G401.6 (cell line): ENCODE results near the gene ADAMTS17.

Experiments used
- FAIRE-seq: peaks from 2 replicates; lab custom pipeline; 2012; peaks lifted over from hg19 to GRCh38; lab: Jason Lieb, UNC

ADAMTS17 gene

DNA sequence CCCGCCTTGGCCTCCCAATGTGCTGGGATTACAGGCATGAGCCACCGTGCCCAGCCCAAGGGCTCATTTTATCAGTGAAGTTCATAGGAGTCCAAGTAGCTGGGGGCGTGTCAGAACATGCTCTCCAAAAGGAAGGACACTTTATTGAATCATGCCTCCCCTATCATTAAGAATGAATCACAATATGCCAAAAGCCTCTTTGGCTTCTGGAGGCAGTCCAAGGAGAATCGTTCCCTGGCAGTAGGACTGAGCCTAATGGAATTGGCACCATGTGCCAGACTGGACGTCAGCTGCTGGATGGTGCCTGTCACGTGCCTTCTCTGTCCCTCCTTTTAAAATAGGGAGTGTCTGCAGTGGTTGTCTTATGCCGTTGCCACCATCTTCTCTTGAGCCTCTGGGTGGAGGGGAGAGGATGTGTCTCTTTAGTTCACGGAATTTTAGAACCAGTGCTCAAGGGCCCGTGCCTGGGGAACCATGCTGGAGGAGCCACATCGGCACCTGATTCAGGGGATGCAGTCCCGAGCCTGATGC, 373.9 kb downstream of the ADAMTS17 start:
- FAIRE-seq = no peak

DNA sequence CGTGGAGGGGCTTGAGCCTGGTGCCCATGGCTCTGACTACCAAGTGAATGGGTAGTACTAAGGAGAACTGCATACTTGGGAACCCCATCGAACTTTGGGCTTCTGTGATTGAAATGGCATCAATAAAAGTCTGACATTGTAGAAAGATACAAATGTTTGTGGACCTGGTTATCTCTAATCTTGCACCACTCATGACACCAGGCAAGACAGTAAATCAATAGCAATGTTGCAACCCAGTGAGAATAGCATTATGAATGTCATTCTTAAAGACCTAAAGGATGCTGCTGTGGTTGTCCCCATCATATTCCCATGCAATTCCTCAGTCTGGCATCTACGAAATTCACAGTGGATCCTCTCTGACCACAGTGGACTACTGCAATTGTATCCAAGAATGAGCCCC, 375.0 kb downstream of the ADAMTS17 start:
- FAIRE-seq = no peak

DNA sequence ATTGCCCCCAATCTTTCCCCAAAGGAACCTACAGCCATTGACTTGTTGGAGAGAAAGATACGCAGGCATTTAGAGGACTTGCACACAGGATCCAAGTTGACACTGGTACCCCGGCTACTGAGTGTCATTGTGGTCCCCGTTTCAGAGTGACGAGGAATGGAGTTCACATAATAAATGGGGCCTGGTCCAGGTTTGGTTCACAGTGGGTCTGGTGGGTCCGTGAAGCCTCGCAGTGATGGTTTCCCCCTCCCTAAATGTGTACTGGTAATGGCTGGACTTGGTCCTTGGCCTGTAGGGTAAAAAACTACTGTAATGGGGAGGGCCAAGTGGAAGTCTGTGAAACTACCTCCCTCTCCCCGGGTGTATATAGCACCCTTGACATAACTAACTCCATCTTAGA, 376.4 kb downstream of the ADAMTS17 start:
- no peak for FAIRE-seq

DNA sequence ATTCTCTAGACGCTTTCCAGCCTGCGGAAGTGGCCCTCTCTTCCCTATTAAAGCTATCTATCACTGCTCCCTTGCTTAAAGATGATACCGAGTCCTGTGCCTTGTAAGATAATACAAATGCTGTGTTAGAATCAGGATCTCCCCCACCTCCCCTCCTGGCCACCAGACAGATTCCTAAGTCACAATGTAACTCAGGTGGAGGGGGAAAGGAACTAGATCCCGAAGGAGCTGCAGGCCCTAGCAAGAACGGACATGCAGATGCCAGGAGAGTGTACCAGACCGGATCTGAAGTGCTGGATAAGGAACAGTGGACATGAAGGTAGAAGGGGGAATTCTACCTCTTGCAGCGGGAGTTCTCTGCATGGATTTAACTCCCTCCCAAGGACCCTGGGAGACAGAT, 377.8 kb downstream of the ADAMTS17 start:
- no peak for FAIRE-seq

DNA sequence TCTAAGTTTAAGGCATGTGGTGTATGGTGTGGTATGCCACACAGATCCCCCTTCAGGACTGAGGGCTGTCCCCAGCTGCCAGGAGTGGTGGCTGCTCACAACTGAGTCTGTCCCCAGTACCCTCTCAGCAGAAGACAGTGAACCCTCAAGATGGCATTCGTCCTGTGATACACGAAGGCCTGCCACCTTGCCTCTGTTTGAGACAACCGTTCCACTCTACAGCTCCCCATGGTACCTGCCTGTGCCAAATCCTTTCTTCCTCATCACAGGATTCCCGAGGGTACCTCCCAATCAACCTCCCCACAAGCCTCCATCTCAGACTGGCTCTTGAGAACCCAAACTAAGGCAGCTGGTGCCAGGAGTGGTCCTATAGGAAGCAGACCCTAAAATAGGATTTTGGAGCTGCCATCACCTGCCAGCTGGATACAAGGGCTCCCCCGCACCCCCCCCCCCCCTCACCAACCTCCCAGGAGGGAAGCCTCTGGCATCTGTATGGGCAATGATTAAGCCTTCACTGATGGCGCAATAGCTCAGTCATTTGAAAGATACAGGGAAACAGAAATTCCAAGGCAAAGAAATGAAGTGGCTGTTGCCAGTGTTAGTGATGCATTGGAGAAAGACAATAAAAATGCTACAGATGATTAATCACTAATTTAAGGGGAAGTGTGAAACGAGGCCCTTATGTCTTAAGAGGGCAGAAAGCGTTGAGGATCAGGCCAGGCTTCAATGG, 378.5 kb downstream of the ADAMTS17 start:
- no peak for FAIRE-seq

DNA sequence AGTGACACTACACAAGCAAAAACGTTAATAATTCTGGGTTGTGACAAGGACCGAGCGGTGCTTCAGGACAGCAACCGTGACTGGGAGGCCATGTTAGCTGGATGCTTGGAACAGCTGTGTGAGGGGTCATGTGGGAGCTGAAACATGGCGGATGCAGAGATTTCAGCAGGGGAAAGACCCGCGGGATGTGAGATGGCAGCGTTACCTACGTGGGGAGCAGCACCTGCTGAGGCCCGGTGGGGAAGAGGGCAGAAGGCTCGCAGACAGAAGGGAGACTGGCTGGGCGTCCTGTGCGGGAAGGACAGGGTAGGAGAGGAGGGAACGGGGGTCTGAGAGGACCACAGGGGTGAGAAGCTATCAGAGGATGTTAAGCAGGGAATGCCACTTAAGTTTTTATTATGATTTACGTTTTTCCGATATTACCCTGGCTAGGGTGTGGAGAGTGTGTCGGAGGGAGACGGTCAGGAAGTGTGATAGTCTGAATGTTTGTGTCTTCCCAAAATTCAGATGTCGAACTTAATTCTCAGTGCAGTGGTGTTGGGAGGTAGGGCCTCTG, 379.7 kb downstream of the ADAMTS17 start:
- no peak for FAIRE-seq

DNA sequence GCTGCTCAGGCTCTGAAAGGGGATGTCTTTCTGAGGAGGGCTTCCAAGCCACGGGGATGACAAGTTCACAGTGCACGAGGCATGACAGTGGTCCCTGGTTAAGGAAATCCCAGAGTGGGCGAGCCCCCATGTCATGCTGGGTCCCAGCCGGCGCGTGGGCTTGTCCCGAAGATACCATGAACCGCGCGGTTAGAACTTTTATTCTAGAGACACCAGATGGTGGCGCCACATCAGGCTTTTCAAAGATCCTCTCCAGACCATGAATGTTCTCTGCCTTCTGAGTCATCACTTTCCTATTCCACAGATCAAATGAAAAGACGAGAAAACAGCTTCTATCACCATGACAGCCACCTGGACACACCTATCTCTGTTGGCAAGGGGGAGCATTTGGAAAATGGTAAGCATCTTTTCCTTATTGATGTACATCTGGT, 380.7 kb downstream of the ADAMTS17 start:
- FAIRE-seq = no peak

DNA sequence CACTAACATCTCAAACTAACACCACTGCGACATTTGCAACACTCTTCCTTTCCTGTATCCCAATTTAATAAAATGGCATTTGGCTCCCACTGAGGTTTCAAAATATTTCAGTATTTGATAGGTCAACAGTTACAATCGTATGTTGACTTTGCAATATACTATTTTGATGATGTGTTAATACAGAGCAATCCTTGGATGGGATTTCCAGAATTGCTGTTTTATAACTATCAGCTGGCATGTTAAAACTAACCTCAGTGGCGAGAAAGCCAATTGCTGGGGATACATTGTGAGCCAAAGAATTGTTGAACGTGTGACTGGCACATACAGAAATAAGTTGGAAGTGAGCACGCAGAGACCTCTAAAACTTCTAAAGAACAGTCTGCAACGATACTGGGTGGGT, 382.4 kb downstream of the ADAMTS17 start:
- FAIRE-seq = no peak

DNA sequence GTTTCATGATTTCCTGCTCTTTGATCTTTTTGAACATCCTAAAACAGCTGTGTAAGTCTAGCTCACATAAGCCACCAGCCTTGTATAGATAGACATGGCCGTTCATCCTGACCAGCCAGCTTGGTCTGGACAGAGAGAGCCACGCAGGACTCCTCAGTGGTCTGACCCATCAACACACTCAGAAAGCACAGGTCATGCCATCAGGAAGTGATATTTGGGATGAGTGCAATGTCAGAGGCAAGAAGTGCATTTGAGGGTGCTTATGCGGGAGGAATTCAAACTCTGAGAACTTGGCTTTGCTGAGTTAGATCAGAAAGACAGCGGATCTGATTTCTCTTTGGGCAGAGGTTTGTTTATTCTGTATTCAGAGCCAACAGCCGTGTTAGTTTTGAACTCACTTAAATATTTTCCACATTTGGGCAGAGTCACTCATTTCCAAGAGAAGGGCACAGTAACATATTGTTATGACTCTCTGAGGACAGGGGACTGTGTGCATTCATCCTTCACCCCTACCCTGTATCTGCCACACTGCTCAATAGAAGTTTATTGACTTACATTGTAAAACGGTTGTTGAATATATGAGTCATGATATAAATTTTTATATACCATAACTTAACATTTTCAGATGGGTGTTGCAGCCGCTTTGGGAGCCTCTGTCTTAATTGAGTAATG, 383.2 kb downstream of the ADAMTS17 start:
- no peak for FAIRE-seq

DNA sequence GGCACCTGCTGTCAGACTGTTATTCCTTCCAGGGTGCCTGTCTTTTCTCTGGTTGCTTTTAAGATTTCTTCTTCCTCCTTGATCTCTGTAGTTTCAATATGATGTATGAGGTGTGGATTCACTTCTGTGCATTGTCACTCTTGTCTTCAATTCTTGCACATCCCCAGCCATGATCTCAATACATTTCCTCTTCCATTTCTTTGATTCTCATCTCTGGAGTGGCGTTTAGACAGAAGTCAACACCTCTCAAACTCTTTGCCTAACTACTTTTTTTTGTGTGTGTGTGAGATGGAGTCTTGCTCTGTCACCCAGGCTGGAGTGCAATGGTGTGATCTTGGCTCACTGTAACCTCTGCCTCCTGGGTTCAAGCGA, 384.1 kb downstream of the ADAMTS17 start:
- FAIRE-seq = no peak

DNA sequence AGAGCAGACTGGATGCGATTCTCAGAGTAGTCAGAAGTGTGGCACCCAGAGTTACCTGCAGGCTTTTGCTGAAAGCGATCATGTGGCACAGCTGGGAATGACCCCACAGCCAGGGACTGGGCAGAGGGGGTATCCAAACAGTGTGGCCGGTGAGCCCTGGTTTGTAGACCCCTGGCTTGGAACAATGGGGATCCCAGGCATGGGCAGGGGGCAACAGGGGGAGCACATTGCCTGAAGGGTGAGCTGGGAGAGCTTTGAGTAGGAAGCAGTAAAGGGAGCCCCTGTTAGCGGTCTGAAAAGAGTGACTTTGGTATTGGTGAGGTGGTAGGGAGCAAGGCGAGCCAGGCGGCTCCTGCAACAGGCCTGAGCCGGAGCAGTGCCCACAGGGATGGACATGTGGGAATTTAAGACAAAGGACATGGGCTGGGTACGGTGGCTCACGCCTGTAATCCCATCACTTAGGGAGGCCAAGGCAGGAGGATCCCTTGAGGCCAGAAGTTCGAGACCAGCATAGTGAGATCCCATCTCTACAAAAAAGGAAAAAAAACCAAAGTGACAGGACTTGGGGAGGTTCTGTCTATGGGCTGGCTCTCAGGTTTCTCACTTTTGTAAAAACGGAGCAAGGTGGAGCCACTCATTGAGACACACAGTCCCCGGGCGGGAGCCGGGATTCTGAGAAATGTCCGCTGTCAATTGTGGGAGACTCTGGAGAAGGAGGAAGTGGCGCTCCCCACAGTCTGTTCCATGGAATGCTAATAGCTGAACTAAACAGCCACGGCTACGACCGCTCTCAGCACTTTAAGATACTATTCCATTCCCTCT, 384.7 kb downstream of the ADAMTS17 start:
- no peak for FAIRE-seq

DNA sequence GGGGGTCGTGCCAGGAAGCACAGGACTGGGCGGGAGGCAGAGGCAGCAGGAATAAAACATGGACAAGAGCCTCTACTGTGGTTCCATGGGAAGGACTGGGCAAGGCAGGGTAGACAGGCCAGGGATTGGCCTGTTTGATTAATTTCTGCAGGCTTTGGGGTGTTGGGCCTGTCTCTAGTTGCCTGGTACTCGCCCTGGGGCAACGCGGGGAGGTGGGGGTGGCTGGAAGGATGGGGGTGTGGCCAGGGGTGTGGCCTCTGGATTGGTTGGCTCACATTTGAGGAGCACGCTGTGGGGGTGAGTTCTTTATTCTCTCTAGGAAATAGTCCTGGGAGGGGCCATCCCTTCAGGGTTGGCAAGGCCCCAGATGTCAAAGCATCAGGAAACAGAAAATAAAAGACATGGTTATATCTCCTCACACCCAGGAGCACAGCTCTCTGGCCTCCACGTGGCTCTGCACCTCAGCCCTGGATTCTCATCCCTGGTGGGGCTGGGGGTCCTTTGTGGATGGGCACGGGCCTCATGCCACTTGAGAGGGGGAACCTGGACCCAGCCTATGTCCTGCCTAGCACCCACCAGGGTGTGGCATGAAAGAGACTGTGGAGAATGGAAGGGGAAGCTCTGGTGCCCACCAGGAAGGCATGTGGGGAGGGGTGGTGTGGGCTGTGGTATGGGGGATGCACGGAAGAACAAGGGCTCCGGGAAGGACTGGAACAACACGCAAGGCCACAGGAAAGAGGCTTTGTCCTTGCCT, 385.6 kb downstream of the ADAMTS17 start:
- no peak for FAIRE-seq

DNA sequence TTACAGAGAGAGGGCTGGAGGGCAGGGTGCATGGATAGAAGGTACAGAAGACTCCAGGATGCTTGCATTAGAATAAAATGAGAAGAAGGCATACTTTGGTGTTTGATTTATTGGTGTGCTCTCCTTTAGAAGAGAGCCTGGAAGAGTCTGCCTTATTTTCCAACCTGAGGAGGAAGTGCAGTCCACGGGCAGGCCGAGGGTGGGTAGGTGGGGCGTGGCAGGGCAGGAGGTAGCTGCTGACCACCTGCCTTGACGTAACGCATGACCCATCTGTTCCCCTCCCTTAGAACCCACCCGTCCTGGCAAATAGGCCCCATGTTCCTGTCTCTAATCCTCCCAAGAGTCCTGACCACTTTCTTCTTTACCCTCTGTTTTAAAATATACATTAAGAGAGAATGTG, 386.2 kb downstream of the ADAMTS17 start:
- FAIRE-seq = no peak

DNA sequence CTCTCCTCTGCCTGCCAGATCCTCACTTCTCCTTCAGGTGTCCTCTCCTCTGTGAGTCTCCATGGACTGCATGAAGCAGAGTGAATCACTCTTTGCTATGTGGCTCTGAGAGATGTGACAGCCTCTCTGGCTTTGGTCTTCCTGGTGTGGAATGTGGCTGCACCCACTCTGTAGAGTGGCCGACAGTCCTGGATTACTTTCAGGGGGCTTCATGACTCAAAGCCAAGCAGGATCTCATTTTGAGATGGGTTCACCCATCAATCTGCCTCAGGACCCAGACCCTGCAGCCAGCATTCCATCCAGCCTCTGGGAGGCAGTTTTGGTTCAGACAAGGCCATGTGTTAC, 386.6 kb downstream of the ADAMTS17 start:
- FAIRE-seq = no peak

DNA sequence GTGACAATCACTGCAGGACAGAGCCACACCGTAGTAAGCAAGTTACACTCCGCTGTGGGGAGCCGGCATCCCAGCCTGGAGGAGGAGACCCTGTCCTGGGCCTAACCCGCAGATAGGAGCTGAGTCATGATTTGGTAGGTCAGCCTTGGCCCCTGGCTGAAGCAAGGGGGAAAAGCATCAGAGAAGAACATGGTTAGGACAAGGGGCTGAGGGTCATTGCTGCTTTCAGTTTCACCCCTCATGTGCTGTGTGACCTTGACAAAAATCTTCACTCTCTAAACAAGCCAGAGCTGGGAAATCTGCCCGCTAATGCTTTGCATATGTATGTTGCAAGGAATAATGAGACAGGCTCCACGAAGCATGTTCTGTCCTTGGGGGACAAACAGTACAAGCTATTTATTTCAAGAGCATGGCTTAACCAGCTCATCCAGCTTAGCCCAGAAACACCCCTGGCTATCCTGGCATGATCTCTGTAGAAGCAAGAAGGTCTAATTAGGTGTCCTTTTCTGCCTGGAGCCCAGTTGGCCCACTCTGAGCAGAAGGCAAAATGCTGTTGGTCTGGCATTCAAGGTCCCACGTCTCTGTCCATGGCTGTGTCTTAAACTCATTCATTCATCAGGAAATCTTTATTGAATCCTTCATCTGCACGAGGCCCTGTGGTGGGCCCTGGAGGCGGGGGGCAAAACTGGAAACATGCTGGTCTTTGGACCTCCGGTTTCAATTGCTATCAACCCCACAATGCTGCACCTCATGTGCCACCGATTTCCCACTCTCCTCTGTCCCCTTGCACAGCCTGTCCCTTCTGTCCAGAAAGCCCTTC, 387.2 kb downstream of the ADAMTS17 start:
- no peak for FAIRE-seq

DNA sequence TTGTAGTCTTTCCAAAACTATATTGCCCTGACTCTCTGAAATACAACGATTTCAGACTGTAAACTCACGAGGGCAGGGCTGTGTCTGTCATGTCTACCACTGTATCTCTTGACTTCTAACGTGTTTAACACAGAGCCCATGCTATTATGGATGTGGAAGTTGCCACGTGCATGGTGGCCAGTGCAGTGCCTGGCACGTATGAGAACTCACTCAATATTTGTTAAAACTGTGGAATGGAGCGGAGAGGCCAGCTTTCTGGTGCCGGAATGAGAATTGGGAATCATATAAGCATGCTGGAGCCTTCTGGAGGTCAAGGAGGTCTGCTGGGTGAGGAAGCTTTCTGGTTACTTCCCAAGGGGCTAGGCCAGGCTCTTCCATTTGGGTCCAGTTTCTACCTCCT, 387.9 kb downstream of the ADAMTS17 start:
- FAIRE-seq = no peak

DNA sequence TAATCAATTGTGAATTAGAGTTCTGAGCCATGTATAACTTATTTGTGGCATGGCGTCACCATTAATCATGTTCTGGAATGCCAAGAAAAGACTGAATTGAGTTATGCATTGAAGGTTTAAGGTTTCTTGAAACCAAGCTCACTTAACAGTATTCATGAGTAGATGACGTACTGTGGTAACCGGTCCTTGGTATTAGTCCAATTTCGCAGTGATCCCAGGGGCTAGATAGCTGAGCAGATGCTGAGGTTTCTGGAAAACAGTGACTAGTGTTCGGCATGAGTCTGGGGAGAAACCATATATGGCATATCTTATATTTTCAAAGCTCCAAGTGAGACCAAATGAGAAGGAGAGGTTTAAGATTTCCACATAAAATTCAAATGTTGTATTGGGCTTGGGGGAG, 390.3 kb downstream of the ADAMTS17 start:
- FAIRE-seq = no peak

DNA sequence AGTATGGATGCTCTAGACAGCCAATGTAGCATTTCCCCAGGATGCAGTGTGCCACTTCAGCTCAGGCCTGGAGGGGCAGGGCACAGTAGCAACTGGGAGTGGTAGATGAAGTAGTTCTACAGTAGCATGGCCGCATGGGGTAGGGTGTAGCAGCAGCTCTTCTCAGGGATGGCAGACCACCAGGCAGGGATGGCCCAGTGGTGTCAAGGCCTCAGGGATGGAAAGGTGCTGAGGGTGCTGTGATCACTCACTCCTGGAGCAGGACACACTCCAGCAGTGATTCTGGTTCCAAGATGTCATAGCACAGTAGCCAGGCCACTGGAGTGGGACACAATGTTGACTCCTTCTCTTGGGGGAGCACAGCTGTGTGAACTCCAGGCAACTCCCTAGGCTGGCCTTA, 397.6 kb downstream of the ADAMTS17 start:
- FAIRE-seq = no peak

DNA sequence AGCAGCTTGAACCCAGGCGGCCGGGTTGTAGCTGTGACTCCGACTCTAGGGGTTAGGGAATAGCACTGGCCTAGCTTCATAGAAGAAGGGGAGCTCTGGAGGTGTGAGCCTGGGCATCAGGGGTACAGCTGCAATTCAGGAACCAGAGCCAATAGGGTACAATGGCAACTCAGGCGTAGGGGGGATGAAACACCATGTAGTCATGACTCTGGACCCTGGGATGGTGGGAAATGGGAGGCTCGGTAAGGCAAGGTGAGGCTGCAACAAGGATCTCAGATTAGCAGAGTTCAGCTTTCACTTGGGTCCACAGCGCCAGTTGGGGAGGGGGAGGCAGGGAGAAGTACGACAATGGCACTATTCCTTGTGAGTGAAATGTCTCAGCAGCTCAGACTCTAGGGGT, 398.3 kb downstream of the ADAMTS17 start:
- no peak for FAIRE-seq

DNA sequence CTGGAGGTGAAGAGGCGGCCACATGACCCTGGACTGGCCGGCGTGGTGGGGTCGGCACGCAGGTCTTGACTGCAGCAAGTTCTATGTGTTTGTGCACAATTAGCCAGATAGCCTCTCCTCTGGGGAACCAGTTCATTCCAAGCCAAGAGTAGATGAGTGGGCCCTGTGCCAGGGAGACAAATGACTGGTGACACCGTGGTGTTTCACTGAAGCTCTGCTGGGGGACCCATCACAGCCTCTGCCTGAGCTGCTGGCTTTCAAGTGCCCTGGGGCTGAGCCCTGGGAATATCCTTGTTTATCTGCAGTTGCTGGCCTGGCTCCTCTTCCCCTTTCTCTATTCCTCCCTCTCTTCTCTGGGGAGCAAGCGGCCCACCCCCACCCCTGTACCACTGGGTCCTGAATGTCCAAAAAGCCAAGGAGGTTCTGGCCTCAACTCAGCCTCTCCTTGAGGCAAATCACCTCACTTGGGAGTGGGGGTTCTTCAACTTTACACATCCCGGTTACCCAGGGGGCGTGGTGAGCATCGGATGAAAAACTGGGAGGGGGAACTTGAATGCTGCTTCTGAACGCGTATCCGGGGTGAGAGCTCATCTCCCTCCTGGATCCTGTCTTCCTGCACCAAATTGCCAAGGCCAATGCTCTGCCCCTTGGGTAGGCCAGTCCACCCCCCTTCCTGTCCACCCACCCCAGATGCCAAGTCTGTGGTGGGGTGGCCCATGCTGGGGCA, 408.9 kb downstream of the ADAMTS17 start:
- FAIRE-seq = no peak
